HG03558 (cell line): ENCODE results near the gene FBXL17.

Experiments used
- ATAC-seq: cut with Tn5 transposase; IDR thresholded peaks from one replicate; pipeline ENCODE4 v1.9.1; 2021; ENCODE audit warnings: moderate number of reproducible peaks; ENCODE audit not compliant: unreplicated experiment; ENCODE audit errors: extremely low read depth

The FBXL17 gene

GRCh38 chr5:108260117-108260857 is 121.6 kb downstream of the FBXL17 start:
- peak; percentile 73 for ATAC-seq

GRCh38 chr5:108259306-108259705 is 122.6 kb downstream of the FBXL17 start:
- no peak for ATAC-seq

GRCh38 chr5:108257996-108258395 is 123.9 kb downstream of the FBXL17 start:
- ATAC-seq = no peak

- no peak for ATAC-seq
Observed at GRCh38 chr5:108255468-108255867, 126.4 kb downstream of the FBXL17 start.

DNA sequence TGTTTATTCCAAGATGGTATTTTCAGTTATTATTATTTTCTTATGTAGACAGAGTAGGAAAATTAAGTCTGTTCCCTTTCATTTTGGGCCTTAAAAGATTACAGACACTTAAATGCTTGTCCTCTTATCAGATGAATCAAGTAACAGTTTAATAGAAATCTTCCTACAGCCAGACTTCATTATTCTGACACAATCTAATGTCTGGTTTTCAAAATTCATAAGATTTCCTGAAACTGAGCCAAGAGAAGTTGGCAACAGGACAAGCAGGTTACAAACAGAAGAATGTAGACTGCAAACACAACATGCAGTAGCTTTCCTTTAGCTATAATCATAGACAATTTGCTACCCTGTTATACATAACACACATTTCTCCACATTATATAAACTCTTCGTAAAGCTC is 130.5 kb downstream of the FBXL17 start:
- ATAC-seq = no peak

- no peak for ATAC-seq
Observed at GRCh38 chr5:108249785-108250426, 132.0 kb downstream of the FBXL17 start.

- ATAC-seq = no peak
Observed at GRCh38 chr5:108249095-108249784, 132.7 kb downstream of the FBXL17 start.

GRCh38 chr5:108238936-108239887 is 142.7 kb downstream of the FBXL17 start:
- ATAC-seq = no peak

GRCh38 chr5:108238461-108238860 is 143.4 kb downstream of the FBXL17 start:
- no peak for ATAC-seq

DNA sequence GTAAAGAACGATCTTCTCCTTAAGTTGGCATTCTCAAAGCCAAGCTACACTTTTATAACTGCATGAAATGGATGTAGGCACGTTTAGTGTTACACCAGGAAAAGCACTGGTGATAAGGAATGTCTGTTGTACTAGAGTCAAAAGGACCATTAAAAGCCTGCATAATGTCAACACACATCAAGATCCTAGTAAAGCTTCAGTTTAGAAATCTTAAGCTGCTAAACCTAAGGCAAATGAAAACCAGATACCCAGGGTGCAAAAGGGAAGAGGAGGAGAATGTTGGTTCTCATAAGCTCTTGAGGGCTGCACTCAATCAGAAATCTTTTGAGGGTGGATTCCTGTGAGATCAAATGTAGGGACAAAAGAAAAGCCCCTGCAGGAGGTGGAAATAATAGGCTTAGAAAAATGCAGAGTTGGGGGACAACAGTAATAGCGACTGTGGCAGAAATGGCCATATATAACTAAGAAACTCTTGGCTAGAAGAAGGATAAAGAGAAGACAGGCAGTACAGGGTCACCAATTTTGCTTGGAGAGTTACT is 148.2 kb downstream of the FBXL17 start:
- ATAC-seq = no peak

DNA sequence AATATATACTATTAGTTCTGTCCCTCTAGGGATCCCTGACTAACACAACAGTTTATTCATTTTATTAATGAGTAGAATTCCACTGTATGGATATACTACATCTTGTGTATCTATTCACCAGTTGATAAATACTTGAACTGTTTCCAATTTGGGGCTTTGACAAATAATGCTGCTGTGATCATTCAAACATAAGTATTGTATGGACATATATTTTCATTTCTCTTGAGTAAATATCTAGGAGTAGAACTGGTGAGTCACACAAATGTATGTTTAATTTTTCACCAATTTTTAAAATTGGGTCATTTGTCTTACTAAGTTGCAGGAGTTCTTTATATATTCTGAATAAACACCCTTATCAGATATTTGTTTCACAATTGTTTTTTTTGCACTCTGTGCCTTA is 149.1 kb downstream of the FBXL17 start:
- no peak for ATAC-seq

- ATAC-seq = no peak
Observed at GRCh38 chr5:108222011-108222410, 159.9 kb downstream of the FBXL17 start.

DNA sequence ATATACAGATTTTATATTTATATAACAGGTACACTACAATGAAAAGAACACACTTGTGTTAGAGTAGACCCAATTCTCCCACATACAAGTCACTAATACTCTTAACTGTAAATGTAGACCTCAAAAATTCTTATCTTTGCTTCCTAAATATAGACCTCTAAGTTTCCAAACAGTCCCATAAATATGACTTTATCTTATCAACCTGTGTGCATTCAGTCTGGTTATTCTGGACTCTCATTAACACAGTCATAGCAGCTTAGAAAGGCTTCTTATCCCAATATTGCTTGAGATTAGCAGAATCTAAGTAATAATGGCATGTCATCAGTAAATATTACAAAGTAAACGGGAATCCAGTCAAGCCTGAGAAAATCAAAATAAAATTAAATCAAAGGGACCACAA is 161.1 kb downstream of the FBXL17 start:
- ATAC-seq = no peak

GRCh38 chr5:108216890-108217289 is 165.0 kb downstream of the FBXL17 start:
- ATAC-seq = no peak

DNA sequence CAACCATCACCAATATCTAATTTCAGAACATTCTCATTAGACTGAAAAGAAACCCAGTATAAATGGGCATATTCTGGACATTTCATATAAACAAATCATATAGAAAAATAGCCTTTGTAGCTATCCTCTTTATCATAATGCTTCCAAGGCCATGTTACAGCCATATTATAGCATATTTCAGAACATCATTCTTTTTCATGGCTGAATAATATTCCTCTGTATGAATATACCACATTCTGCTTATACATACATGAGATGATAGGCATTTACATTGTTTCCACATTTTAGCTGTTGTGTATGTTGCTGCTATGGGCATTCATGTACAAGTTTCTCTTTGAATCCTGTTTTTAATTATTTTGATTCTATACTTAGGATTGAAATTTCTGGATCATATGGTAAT is 167.0 kb downstream of the FBXL17 start:
- ATAC-seq = no peak

GRCh38 chr5:108212775-108213346 is 169.0 kb downstream of the FBXL17 start:
- ATAC-seq = no peak

DNA sequence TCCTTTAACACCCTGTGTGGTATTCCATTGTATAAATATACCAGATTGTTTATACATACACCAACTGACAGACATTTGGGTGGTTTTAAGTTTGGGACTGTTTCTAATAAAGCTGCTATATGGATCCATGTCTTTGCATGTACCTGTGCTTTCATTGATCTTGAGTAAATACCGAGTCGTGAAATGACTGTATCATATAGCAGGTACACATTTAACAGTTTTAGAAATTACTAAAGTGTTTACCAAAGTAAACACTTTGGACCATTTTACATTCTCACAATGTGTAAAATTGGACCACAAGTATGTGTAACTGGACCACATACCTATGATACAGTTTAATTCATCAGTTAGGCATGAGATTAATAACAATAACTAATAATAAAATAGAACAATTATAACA is 175.2 kb downstream of the FBXL17 start:
- no peak for ATAC-seq

DNA sequence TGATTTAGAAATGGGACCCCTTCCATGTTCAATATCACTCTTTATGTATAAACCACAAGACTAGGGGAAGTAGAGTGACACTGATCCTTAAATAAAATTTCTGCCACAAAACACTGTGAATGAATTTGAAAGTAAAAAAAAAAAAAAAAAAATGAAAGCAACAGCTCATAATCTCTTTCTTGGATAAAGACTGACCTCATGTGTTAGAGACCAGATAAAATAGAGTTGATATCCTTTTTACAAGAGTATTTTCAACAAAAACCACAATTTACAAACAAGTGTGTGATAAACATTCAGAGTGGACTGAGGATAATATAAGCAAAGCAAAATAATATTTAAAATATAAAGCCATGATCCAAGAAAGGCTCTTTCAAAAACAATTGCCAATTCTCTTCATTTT is 180.2 kb downstream of the FBXL17 start:
- ATAC-seq = no peak

GRCh38 chr5:108196276-108196675 is 185.6 kb downstream of the FBXL17 start:
- no peak for ATAC-seq
